Effector CD8-positive, alpha-beta T cell (primary cell): ENCODE results near the gene ECD.

Source experiments
- DNase-seq: peaks from one replicate; lab custom pipeline; 2025; lab: John Stamatoyannopoulos, UW
- total RNA-seq, 4 experiments: gene quantifications; one replicate each; lab custom pipeline; 2026; lab: John Stamatoyannopoulos, UW

ECD gene
- 52.5 to 66.9 (median 58.8) reads per million in 4 experiments for total RNA-seq

GRCh38 chr10:73167783-73168464 lies at the start of gene ECD, which contains the start of gene FAM149B1:
Gene ECD (minus strand): TSS chr10:73168008. CDS start chr10:73163937, 4,071 bp downstream.
Gene FAM149B1 (plus strand): TSS chr10:73168119. CDS start chr10:73168340, 221 bp downstream.
- peak; percentile 86 for DNase-seq

- DNase-seq = no peak
Observed at GRCh38 chr10:73215749-73216148, 47.9 kb upstream of the ECD start.

GRCh38 chr10:73211106-73211811 lies 43.5 kb upstream of the ECD start:
- no peak for DNase-seq

- DNase-seq = no peak
Observed at GRCh38 chr10:73210395-73211105, 42.7 kb upstream of the ECD start.

GRCh38 chr10:73209705-73210104 lies 41.9 kb upstream of the ECD start:
- no peak for DNase-seq

GRCh38 chr10:73207883-73208282 lies 40.1 kb upstream of the ECD start:
- no peak for DNase-seq

- DNase-seq = no peak
Observed at GRCh38 chr10:73206385-73206784, 38.6 kb upstream of the ECD start.

- DNase-seq = no peak
Observed at GRCh38 chr10:73205890-73206289, 38.1 kb upstream of the ECD start.

- no peak for DNase-seq
Observed at GRCh38 chr10:73205081-73205480, 37.3 kb upstream of the ECD start.

GRCh38 chr10:73190188-73190587 lies 22.4 kb upstream of the ECD start:
- no peak for DNase-seq

- DNase-seq = no peak
Observed at GRCh38 chr10:73186266-73186665, 18.5 kb upstream of the ECD start.

GRCh38 chr10:73183667-73184281 lies 16.0 kb upstream of the ECD start:
- DNase-seq = no peak

- DNase-seq = no peak
Observed at GRCh38 chr10:73182568-73182967, 14.8 kb upstream of the ECD start.

- no peak for DNase-seq
Observed at GRCh38 chr10:73174148-73174925, 6.5 kb upstream of the ECD start.

GRCh38 chr10:73172867-73173266 lies 5.1 kb upstream of the ECD start:
- DNase-seq = no peak

- DNase-seq = no peak
Observed at GRCh38 chr10:73169320-73169719, 1.5 kb upstream of the ECD start.

GRCh38 chr10:73168465-73168803 lies 626 bp upstream of the ECD start:
- DNase-seq = no peak

GRCh38 chr10:73167458-73167782 lies 388 bp downstream of the ECD start:
- DNase-seq = no peak

GRCh38 chr10:73166972-73167371 lies 836 bp downstream of the ECD start:
- DNase-seq = no peak

GRCh38 chr10:73163096-73163495 lies 4.7 kb downstream of the ECD start:
- DNase-seq = no peak

GRCh38 chr10:73161662-73162061 lies 6.1 kb downstream of the ECD start:
- DNase-seq = no peak

- no peak for DNase-seq
Observed at GRCh38 chr10:73161079-73161478, 6.7 kb downstream of the ECD start.
